ENCODE results near the gene KMT5B. TPM values are rescaled to one million over a fixed set of nuclear protein-coding genes. Genes with fewer than 3 reads are reported as not detected.
A peak's percentile ranks its signal among the peaks of the same experiment; 100 is the strongest.

Gene KMT5B
- total RNA-seq (2021; ENCODE audit: unreplicated experiment) (35.1 TPM), Bru-seq, nascent RNA (percentile 86 among the genes with signal in this experiment), BruChase-seq, experiment 1, labeled RNA remaining after a 6-hour chase (percentile 85 among the genes with signal in this experiment), BruChase-seq, experiment 2, labeled RNA remaining after a 2-hour chase (percentile 84 among the genes with signal in this experiment)
- 29.7 and 30.8 TPM in 2 replicates for polyA plus RNA-seq (2012)
- long read RNA-seq, partial matches to known transcripts, result 71 of 112 reads
- long read RNA-seq, other reads (novel, unspliced or antisense), result 41 of 112 reads

- no peaks in the 10 kb centered on the region for H3K9me3 ChIP-seq (ENCODE audit: control insufficient read depth in 1 of 2, insufficient read depth in 1 of 2, low read depth in 1 of 2, low read length in 2 of 2)
- peak within 1 kb of the TSS; percentile 99 for H3K27ac ChIP-seq (ENCODE audit: low read depth, low read length)
- no peaks in the 10 kb centered on the region for H3K9me2 ChIP-seq (ENCODE audit: insufficient read depth)
- H3K27me3 ChIP-seq (ENCODE audit: insufficient read depth, low read length), result no peaks in the 10 kb centered on the region
- ChIA-PET POLR2A (no interaction called here), RAD21 (ENCODE audit: low non-redundant PET in 1 of 2, low total read pairs in 2 of 2, uncharacterized antibody in 2 of 2, unreplicated experiment in 2 of 2) (no interaction called here), CTCF (no interaction called here)
- H3K4me3 ChIP-seq (replicated peaks in 1 of 2; ENCODE audit: low read depth in 1 of 2, low read length in 2 of 2), result peak within 1 kb of the TSS; percentile 65 to 92
- peak within 1 kb of the TSS; percentile 74 for H2AFZ ChIP-seq (ENCODE audit: low read depth, low read length, poor library complexity, severe bottlenecking)
- DNase-seq (ENCODE audit: low read depth, low spot score) (peak; percentile 12), ATAC-seq (no peak)
- intact Hi-C loops (cut with micrococcal nuclease), result no loop called here
- peak within 1 kb of the TSS; percentile 75 for H3K9ac ChIP-seq (ENCODE audit: low read length)
- H3K36me3 ChIP-seq (ENCODE audit: control insufficient read depth in 1 of 2, insufficient read depth in 2 of 2, low read length in 2 of 2), result no peaks in the 10 kb centered on the region
- peaks cover 8 to 38% of the 10 kb centered on the region in 2 experiments; a peak in 3 of 4 replicates for H3K4me1 ChIP-seq (ENCODE audit: control insufficient read depth in 1 of 2, insufficient read depth in 2 of 2, low read length in 2 of 2)
- peaks cover 9% of the 10 kb centered on the region; the same call in 1 of the 2 replicates for H4K20me1 ChIP-seq (ENCODE audit: insufficient read depth)
- H3K4me2 ChIP-seq (ENCODE audit: low read length), result peak within 1 kb of the TSS; percentile 99
- TF ChIP-seq YY1 (IDR thresholded peaks at IDR 0.05; ENCODE audit: extremely low read depth, insufficient replicate concordance, low read depth, low read length) (peak; percentile 93), CTCF (IDR thresholded peaks at IDR 0.05 in 2 of 3, conservative IDR thresholded peaks at IDR 0.05 in 1 of 3; ENCODE audit: borderline replicate concordance in 1 of 3, insufficient read depth in 1 of 3, low read depth in 2 of 3, low read length in 2 of 3) (no peak), ATF3 (IDR thresholded peaks at IDR 0.05) (no peak), FOSL1 (IDR thresholded peaks at IDR 0.05; ENCODE audit: low read depth) (no peak), SIN3A (IDR thresholded peaks at IDR 0.05; ENCODE audit: low read depth) (no peak)
- H3K79me2 ChIP-seq (ENCODE audit: insufficient read depth, low read length), result peaks cover 43% of the 10 kb centered on the region
- BruUV-seq (replicated peaks), result no TSS peak
Measured at GRCh38 chr11:68213135-68213515, at the start of gene KMT5B. TSS of gene KMT5B (minus strand) at chr11:68213296. CDS start at chr11:68190076, 23,220 bp downstream.

- Histone ChIP-seq H2AFZ (ENCODE audit: low read depth, low read length, poor library complexity, severe bottlenecking) (no peak overlapping the region), H3K4me2 (ENCODE audit: low read length) (no peak overlapping the region), H3K4me1 (ENCODE audit: control insufficient read depth in 1 of 2, insufficient read depth in 2 of 2, low read length in 2 of 2) (peaks cover 3 to 6% of the 10 kb centered on the region in 2 experiments; a peak in 3 of 4 replicates), H4K20me1 (ENCODE audit: insufficient read depth) (no peaks in the 10 kb centered on the region), H3K36me3 (ENCODE audit: control insufficient read depth in 1 of 2, insufficient read depth in 2 of 2, low read length in 2 of 2) (peaks cover 20 to 52% of the 10 kb centered on the region in 2 experiments), H3K79me2 (ENCODE audit: insufficient read depth, low read length) (peaks cover 5% of the 10 kb centered on the region; the same call in 1 of the 2 replicates), H3K9ac (ENCODE audit: low read length) (no peak overlapping the region), H3K27ac (ENCODE audit: low read depth, low read length) (no peak overlapping the region), H3K9me3 (ENCODE audit: control insufficient read depth in 1 of 2, insufficient read depth in 1 of 2, low read depth in 1 of 2, low read length in 2 of 2) (no peaks in the 10 kb centered on the region), H3K4me3 (replicated peaks in 1 of 2; ENCODE audit: low read depth in 1 of 2, low read length in 2 of 2) (no peak overlapping the region), H3K27me3 (ENCODE audit: insufficient read depth, low read length) (no peaks in the 10 kb centered on the region), H3K9me2 (ENCODE audit: insufficient read depth) (no peaks in the 10 kb centered on the region)
- POLR2A ChIA-PET, result no interaction called here
- intact Hi-C loops (cut with micrococcal nuclease), result no loop called here
- no peak for TF ChIP-seq SP1 (IDR thresholded peaks at IDR 0.05; ENCODE audit: low read depth)
- no peak for TF ChIP-seq CTCF (IDR thresholded peaks at IDR 0.05 in 2 of 3, conservative IDR thresholded peaks at IDR 0.05 in 1 of 3; ENCODE audit: borderline replicate concordance in 1 of 3, insufficient read depth in 1 of 3, low read depth in 2 of 3, low read length in 2 of 3)
- RAD21 ChIA-PET (ENCODE audit: low non-redundant PET in 1 of 2, low total read pairs in 2 of 2, uncharacterized antibody in 2 of 2, unreplicated experiment in 2 of 2), result no interaction called here
- BruUV-seq (replicated peaks), result no TSS peak
- CTCF ChIA-PET, result no interaction called here
- DNase-seq (ENCODE audit: low read depth, low spot score), result no peak
- ATAC-seq, result no peak
Measured at GRCh38 chr11:68262544-68262827, 49.4 kb upstream of the KMT5B start.

All from HCT116 (cell line).